ENCODE data around the gene TRIM26.

GRCh38 chr6:30180145-30180544 is 33.1 kb downstream of the TRIM26 start:
- no peak for TF ChIP-seq ZBTB7A (IDR thresholded peaks at IDR 0.05; ENCODE audit: low read depth)
- TF ChIP-seq EP300 (IDR thresholded peaks at IDR 0.05; ENCODE audit: borderline replicate concordance), result no peak
- no peak for TF ChIP-seq CREB1 (IDR thresholded peaks at IDR 0.05; ENCODE audit: low read depth)
- no peak for TF ChIP-seq YY1 (IDR thresholded peaks at IDR 0.05; ENCODE audit: low read depth)
- no peak for TF ChIP-seq REST (IDR thresholded peaks at IDR 0.05; ENCODE audit: low read depth)
- TF ChIP-seq CEBPB (IDR thresholded peaks at IDR 0.05), result no peak
- no peak for TF ChIP-seq TCF12 (IDR thresholded peaks at IDR 0.05; ENCODE audit: low read depth)
- no peak for TF ChIP-seq MAX (IDR thresholded peaks at IDR 0.05)
- no peak for TF ChIP-seq RAD21 (IDR thresholded peaks at IDR 0.05; ENCODE audit: low read depth)

Data from Ishikawa (cell line).